Keratinocyte (primary cell): ENCODE data around the gene FGL2.

Source experiments
- CTCF ChIP-seq, 3 experiments: IDR thresholded peaks in 1 of 3; conservative IDR thresholded peaks in 1 of 3; optimal IDR thresholded peaks in 1 of 3; 2 replicates in 2 of 3; 3 replicates in 1 of 3; pipeline versions ENCODE3 to v1.5.1; 2011; ENCODE audit warnings: low read length in 3 of 3, mild to moderate bottlenecking in 3 of 3, moderate library complexity in 2 of 3, control low read depth in 1 of 3, inconsistent platforms in 1 of 3; ENCODE audit not compliant: insufficient read depth in 2 of 3; ENCODE audit errors: extremely low read depth in 1 of 3
- EZH2 ChIP-seq: IDR thresholded peaks from one replicate; pipeline ENCODE4 v1.6.1; 2012; ENCODE audit warnings: inconsistent platforms, mild to moderate bottlenecking, low read length, moderate library complexity

GRCh38 chr7:77246026-77246640, 46.5 kb upstream of the FGL2 start:
- TF ChIP-seq CTCF (optimal IDR thresholded peaks at IDR 0.05 in 1 of 3, IDR thresholded peaks at IDR 0.05 in 1 of 3, conservative IDR thresholded peaks at IDR 0.05 in 1 of 3; ENCODE audit: extremely low read depth in 1 of 3, insufficient read depth in 2 of 3, low read length in 3 of 3) (no peak), EZH2 (no peak)
